Medulla oblongata (tissue), 1 donor: ENCODE measurements around the gene TLE1.

Experiments
- DNase-seq: peaks from one replicate; pipeline ENCODE4 v3.0.0-alpha.2; 2015; ENCODE audit errors: extremely low spot score

TLE1 gene

DNA sequence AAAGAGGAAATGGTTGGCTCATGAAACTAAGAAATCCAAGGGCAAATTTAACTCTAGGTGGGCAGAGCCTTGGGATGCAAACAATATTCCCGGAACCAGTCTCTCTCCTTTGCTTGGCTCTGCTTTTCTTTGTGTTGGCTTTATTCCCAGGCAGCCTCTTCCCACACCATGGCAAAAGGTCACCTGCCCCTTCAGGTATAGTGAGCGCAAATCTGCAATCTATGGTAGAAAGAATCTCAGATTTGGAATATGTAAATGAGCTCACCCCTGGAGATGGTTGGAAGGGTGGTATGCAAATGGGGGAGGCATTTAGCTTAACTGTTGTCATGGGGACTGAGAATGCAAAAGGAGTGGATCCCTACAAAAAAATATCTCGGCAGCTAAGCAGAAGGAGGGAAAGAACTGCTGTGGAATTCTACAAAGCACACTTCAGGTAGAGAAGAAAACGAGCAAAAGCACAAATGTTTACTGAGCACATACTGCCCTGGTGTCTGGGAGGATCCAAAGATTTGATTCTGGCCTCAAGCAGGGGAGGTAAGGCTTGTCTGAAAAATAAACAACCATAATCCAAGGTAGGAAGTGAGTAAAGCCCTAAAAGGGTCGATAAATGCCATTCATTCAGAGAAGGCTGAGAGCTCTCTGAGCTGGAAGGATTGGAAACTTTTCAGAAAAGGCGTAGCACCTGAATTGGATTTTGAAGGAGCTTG lies 139.7 kb downstream of the TLE1 start:
- DNase-seq: no peak

DNA sequence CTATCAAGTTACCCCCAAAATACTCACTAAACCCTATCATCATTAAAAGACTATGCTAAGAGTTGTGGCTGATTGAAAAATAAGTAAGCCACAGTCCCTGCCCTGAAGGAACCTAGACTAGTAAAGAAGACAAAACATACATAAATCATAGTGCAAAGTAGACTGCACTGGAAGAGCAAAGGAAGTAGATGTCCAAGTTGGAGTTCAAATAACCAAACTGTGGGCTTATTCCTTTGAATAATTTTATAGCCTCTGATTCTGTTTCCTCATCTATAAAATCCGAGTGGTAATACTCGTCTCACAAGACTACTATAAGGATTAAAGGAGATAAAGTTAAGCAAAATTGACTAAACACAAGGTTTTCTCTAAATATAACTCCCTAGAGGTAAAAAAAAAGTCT lies 140.4 kb downstream of the TLE1 start:
- DNase-seq: no peak

DNA sequence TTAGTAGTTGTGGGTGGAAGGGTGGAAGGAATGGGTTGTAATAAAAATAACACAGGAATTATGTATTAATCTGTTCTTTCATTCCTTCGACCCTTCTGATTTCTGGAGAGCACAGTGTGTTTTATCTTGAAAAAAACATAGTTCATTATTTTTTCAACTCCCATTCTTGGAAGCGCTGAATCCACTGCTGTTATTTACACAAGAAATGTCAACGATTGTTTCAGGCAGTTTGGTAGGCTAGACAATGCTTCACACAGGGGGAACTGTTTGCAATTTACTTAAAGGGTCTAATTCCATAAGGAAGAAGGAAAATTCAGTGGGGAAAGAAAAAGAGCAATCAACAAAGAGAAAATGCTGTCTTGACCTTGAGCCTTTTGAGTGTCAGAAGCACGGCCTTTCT lies 142.9 kb downstream of the TLE1 start:
- no peak for DNase-seq

DNA sequence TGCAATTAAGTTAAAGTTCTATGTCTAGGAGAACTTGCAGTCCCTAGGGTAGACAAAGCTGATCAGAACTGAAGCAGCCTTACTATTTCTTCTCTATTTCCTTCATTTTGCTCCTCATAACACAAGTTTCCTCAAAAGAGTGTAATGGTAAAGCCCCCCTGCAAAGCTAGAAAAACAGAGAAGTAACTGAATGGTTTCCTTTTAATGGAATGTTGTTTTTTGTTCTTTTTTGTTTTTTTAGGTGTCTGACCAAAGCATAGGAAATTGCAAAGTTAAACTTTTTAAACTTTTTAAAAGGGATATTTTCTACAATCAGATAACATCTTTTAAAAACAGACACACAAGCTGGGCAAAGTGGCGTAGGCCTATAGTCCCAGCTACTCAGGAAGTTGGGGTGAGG lies 145.7 kb downstream of the TLE1 start:
- no peak for DNase-seq

DNA sequence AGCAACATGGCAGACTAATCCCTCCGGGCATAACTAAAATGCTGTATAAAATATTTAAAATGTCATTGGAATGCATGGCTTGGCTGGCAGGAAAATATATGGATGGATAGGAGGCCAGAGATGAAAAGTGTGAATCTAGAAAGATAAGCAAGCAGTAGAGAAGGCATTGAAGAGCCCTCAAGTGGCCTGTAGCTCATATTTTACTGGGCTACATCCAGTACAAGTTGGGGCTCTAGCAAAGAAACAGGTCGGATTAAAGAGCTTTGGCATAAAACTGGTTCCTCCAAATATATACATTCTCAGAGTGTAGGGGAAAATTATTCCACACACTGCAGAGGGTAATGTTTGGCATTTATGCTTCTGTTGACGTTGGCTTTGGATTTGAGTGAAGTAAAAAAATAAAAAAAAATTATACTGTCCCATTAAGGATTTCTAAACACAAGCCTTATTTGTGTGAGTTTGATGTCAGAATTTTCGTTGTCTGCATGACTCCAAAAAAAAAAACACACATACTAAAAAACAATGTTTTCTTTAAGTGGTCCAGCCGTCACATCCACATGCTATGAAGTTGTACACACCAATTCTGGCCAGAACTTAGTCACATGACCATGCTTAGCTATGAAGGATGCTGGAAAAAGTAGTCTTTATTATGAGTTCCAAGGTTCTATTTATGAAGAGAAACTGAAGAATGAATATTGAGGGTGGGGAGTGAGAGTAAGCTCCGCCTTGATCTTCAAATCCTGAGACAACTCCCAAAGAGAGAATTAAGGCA lies 147.0 kb downstream of the TLE1 start:
- DNase-seq: no peak

DNA sequence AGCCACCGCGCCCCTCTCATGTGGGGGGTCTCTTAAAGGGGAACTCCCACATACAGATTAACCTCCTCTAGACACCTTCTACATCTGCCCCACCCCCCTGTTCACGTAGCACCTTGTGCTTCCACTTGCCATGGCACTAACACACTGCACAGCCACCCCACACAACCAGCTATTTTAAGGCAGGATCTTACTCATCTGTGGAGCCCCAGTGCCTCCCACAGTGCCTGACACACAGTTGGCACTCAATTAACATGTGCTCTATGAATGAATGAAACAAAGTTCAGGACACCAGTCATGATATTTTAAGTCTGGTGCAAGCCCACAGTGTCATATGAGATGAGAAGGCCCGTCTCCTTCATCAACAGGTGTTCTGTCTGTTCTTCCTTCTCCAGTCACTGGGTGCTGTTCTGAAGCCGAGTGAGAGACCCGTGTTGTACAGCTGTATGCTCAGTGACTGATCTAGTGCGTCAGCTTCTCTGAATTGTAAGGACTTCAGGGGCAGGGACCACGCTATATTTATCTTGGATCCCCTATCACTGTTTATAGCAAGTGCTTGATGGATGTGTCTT lies 149.1 kb downstream of the TLE1 start:
- no peak for DNase-seq

DNA sequence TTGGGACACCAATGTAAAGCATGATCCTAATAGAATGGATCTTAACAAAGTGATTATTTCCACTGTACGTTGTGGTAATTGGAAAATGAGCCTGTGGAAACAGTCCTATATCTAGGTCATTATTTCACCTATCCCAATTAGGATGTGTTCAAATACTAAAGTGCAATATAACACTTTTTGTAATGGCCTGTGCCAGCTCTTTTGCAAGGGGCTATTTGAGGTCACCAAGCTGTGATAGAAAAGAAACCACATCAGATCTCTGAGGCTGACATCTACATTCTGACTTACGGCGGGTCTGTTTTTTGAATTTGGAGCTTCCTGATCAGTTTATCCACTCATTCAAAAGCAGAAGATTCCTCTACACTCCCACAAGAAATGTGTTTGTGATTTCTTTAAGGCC lies 150.0 kb downstream of the TLE1 start:
- DNase-seq: no peak

DNA sequence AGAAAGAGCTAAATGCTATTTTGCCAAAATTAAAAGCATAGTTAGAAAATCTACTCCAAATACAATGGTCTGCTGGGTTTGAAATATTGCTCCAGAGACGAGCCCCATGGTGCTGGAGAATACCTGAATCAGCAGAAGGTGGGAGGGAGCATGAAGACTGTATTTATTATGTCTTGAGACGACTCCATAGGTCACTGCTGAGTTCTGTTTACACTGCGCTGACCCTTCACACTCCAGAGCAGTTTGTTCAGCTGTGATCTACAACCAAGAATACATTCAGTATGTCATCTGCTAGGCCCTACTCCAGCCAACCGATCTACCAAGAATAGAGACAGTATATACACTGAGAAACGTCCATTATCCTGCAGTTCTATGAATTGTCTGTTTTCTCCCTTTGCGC lies 150.5 kb downstream of the TLE1 start:
- DNase-seq: no peak

DNA sequence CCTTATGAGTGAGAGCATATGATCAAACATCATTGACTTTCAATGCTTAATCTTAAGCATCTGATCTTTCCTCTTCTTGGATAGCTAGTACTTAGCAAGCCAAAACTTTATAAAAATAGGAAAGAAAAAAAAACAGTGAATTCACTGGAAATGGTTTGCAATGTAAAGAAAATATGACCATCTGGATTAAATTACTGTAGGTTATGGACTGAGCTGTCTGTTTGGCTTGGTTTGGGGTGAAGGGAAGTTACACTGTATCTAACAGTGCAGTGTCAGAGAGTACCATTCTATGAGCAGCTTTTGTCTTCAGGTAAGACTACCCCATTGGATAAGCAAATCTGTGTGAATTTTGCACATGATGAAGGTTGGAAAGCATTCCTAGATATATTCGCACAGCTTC lies 151.4 kb downstream of the TLE1 start:
- DNase-seq: no peak

DNA sequence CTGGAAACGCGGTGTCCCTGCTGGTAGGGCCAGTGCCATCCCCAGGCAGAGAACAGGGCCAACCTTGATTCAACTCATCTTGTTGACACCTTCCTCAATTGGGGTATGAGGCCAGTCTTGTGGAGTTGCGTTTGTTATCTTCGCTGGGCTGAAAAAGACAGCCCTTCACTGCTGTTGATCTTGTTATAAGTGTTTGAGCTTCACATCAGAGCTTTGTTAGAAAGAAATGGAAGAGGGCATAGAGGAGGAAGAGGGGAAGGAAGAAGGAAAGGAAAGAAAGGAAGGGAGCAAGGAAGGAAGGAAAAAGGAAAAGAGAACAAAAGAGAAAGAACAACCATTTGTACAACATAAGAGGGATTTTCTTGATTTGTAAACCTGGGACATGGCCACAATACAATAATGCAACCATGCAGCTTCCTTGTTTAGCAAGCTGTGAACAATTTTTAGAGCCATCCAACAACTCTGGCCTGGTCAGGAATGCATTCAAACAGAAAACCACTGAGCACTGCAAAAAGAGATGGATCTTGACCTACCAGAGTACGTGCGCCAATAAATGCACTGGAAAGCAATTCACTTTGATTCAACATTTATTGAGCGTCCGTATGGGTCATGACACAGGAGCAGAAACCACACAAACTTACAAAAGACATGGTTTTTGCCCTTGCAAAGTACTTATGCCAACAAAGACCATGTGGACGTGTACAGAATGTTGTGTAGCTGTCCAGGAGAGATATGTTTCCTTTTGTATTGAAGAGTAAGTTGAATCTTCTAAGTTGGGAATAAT lies 152.9 kb downstream of the TLE1 start:
- no peak for DNase-seq

DNA sequence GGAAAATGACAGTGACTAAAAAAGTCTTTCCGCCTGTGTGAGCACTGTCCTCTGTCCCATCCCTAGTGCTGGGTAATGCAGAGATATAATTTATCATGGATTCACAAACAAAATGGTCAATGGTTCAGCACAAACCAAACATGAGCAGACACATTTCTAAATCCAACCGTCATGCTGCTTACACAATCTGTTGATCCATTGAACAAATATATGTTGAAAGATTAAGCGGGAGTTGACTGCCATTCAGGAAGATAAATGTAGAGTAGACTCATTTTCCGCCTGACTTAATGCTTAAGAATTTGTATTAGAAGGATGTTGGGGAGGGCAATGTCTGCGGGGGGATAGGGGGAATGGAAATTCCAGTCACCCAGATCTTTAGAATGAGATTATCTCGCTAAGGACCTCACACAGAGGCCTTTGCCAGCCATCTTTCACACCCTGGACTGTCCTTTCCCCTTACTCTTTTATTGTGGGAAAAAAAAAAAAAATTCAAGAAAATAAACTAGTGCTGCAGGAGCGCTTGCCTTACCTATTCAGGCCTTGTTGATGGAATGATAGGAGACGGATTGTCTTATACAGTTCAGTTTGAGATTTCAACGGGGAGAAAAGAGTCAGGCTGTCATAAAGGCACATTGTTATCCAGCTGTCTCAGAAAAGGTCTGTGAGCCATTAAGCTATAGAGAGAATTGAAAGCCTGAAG lies 153.7 kb downstream of the TLE1 start:
- DNase-seq: no peak

DNA sequence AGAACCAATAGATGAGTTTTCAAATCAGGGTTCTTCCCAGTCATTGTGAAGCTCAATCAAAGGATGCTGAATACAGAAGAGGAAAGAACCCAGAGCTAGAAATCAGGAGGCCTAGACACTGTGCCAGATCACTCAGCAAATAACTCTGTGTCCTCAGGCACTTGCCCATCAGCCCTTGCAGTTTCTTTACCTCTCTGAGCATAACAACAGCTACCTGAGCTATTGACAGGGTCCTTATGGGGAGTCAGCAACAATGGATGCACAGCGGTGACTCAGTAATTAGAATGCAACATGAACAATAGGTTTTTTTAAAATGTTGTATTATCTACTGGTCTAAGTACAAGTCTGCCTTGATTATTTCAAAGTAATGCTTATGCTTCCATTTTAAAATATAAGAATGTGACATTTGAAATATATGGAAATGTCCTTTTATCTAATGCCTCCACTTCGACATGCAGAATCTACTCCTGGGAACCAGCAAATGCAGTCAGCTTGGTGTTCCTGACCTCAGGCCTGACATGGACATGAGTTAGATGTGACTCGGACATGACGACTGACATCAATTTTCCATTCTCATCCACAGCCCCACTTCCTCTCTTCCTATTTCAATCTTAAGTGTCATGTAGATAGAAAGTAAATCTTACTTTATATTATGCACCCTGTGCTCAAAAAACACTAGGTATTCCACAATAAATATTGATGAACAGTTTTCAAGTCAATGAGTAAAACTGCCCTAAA lies 155.0 kb downstream of the TLE1 start:
- no peak for DNase-seq
